CD4-positive, CD25-positive, alpha-beta regulatory T cell (primary cell): ENCODE measurements around the gene TMCC1. TPM values are rescaled to one million over a fixed set of nuclear protein-coding genes. Genes with fewer than 3 reads are reported as not detected.
"Not testable (repeated sequence)": the region's sequence is repeated elsewhere in the genome, so short reads cannot be mapped to it uniquely, and the experiment has no call there.

Experiments used
- ATAC-seq, 2 donors: fragments of 150-1000 bp; cut with Tn5 transposase; one replicate each; pipeline ENCODE4 v1.10.0; 2021; ENCODE audit warnings: low read depth in 2 of 2, moderate number of reproducible peaks in 2 of 2, moderate library complexity in 1 of 2
- DNase-seq, 3 donors: peaks; one replicate each; pipeline versions ENCODE4 v3.0.0 to v3.0.0-alpha.2; 2012 to 2022; ENCODE audit warnings: mixed read lengths in 1 of 3
- H3K27ac ChIP-seq: one replicate; pipeline ENCODE4 v1.7.0; 2013; ENCODE audit warnings: mild to moderate bottlenecking, low read length; ENCODE audit not compliant: insufficient read depth, poor library complexity, severe bottlenecking
- H3K27me3 ChIP-seq: one replicate; pipeline ENCODE4 v1.7.0; 2013; ENCODE audit warnings: low read length; ENCODE audit not compliant: control insufficient read depth, insufficient read depth
- H3K36me3 ChIP-seq: one replicate; pipeline ENCODE4 v1.7.0; 2013; ENCODE audit warnings: mild to moderate bottlenecking, low read length, moderate library complexity; ENCODE audit not compliant: control insufficient read depth, insufficient read depth
- H3K4me1 ChIP-seq: 2 replicates; pipeline ENCODE4 v1.7.0; 2013; ENCODE audit warnings: mild to moderate bottlenecking, low read length; ENCODE audit not compliant: insufficient read depth, control insufficient read depth, poor library complexity, severe bottlenecking
- H3K4me3 ChIP-seq: one replicate; pipeline ENCODE4 v1.7.0; 2013; ENCODE audit warnings: low read depth, mild to moderate bottlenecking, low read length, moderate library complexity
- H3K9me3 ChIP-seq, 2 experiments: 1 replicate in 1 of 2; 2 replicates in 1 of 2; pipeline ENCODE4 v1.7.0; 2013; ENCODE audit warnings: low read length in 2 of 2, mild to moderate bottlenecking in 1 of 2, moderate library complexity in 1 of 2; ENCODE audit not compliant: control insufficient read depth in 2 of 2
- H3K27ac Mint-ChIP-seq, 3 donors: one replicate each; pipeline ENCODE4 v1.8.0; 2020 to 2022; ENCODE audit warnings: mild to moderate bottlenecking in 3 of 3, mixed read lengths in 3 of 3, moderate library complexity in 2 of 3
- H3K27me3 Mint-ChIP-seq: one replicate; pipeline ENCODE4 v1.8.0; 2022; ENCODE audit warnings: mild to moderate bottlenecking, mixed read lengths
- H3K36me3 Mint-ChIP-seq: one replicate; pipeline ENCODE4 v1.8.0; 2020; ENCODE audit warnings: mixed read lengths
- H3K4me1 Mint-ChIP-seq, 4 donors: one replicate each; pipeline ENCODE4 v1.8.0; 2020 to 2022; ENCODE audit warnings: mixed read lengths in 4 of 4, mild to moderate bottlenecking in 1 of 4
- H3K4me3 Mint-ChIP-seq, 4 donors: one replicate each; pipeline ENCODE4 v1.8.0; 2020 to 2022; ENCODE audit warnings: mild to moderate bottlenecking in 4 of 4, mixed read lengths in 4 of 4, moderate library complexity in 3 of 4
- H3K9me3 Mint-ChIP-seq, 7 donors: one replicate each; pipeline ENCODE4 v1.8.0; 2020 to 2022; ENCODE audit warnings: mixed read lengths in 7 of 7, mild to moderate bottlenecking in 3 of 7, moderate library complexity in 2 of 7
- polyA plus RNA-seq, 4 donors: library from polyadenylated mRNA; unstranded; fragments of 300-500 nt; fragmentation: Illumina TruSeq; gene quantifications; one replicate each; pipeline ENCODE4 v1.2.3, GENCODE V29; 2021
- total RNA-seq: library from RNA; stranded (reverse); gene quantifications from one replicate; pipeline ENCODE4 v1.2.3, GENCODE V29; 2022

TMCC1 gene
- total and polyA plus RNA-seq, 5 donors from 2014 or later = 5.2 to 29.2 (median 6.2) TPM

DNA sequence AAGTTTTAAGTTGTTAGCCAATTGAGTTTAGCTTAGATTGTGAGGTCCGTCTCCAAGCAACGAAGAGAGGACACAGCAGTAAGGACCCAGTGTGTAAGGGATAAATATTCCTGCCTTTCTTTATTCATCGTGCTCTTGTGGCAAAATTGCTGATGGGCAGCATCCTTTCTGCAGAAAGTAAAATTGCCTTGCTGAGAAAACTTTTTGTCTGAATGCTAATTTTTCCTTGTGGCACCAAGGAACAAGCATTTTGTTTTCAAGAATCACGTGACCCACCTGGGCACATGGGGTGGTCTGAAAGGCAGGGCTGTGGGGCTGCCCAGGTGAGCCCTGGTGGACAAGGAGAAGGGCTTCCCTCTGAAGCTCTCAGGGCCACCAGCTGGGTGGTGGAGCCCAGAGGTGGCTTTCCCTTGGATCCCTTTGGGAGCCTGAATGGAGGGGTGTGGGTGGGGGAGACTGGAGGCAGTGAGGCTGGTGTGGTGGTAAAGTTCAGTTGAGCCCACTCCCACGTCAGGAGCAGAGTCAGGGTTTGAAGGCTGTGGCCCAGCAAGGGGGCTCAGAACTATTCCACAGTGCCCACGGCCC is 24.0 kb upstream of the TMCC1 start:
- H3K27ac Mint-ChIP-seq = no peak overlapping the region
- no peak overlapping the region for H3K27ac ChIP-seq
- ATAC-seq (no peak), DNase-seq (no peak)
- H3K4me1 Mint-ChIP-seq = no peaks in the 10 kb centered on the region
- H3K4me1 ChIP-seq = no peaks in the 10 kb centered on the region
- no peaks in the 10 kb centered on the region for H3K36me3 ChIP-seq
- H3K9me3 ChIP-seq = peaks cover 18 to 31% of the 10 kb centered on the region in 2 experiments
- no peak overlapping the region for H3K4me3 Mint-ChIP-seq
- peaks cover 5% of the 10 kb centered on the region for H3K27me3 Mint-ChIP-seq
- H3K36me3 Mint-ChIP-seq = no peaks in the 10 kb centered on the region
- no peaks in the 10 kb centered on the region for H3K27me3 ChIP-seq
- H3K4me3 ChIP-seq = no peak overlapping the region
- peaks cover 0 to 40% (median 6%) of the 10 kb centered on the region in 7 donors for H3K9me3 Mint-ChIP-seq

DNA sequence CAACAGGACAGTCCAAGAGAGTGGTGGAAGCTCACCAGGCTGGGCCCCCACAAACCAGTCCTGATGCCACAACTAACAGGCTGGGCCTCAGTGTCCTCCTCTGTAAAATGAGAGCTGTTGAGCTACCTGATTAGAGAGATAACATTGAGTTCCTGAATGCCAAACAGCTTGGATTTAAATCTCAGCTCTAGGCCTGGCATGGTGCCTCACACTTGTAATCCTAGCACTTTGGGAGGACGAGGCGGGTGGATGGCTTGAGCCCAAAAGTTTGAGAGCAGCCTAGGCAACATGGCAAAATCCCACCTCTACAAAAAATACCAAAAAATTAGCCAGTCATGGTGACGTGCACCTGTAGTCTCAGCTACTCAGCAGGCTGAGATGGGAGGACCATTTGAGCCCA is 20.1 kb upstream of the TMCC1 start:
- no peaks in the 10 kb centered on the region for H3K4me1 ChIP-seq
- H3K4me1 Mint-ChIP-seq = no peaks in the 10 kb centered on the region
- no peaks in the 10 kb centered on the region for H3K27me3 ChIP-seq
- no peaks in the 10 kb centered on the region for H3K36me3 ChIP-seq
- no peak overlapping the region for H3K4me3 ChIP-seq
- H3K9me3 ChIP-seq = peaks cover 18 to 27% of the 10 kb centered on the region in 2 experiments
- no peak overlapping the region for H3K4me3 Mint-ChIP-seq
- H3K27ac ChIP-seq = no peak overlapping the region
- DNase-seq = no peak
- peaks cover 5% of the 10 kb centered on the region for H3K27me3 Mint-ChIP-seq
- no peak for ATAC-seq
- H3K36me3 Mint-ChIP-seq = no peaks in the 10 kb centered on the region
- H3K9me3 Mint-ChIP-seq = peaks cover 0 to 33% (median 6%) of the 10 kb centered on the region in 7 donors
- no peak overlapping the region for H3K27ac Mint-ChIP-seq

DNA sequence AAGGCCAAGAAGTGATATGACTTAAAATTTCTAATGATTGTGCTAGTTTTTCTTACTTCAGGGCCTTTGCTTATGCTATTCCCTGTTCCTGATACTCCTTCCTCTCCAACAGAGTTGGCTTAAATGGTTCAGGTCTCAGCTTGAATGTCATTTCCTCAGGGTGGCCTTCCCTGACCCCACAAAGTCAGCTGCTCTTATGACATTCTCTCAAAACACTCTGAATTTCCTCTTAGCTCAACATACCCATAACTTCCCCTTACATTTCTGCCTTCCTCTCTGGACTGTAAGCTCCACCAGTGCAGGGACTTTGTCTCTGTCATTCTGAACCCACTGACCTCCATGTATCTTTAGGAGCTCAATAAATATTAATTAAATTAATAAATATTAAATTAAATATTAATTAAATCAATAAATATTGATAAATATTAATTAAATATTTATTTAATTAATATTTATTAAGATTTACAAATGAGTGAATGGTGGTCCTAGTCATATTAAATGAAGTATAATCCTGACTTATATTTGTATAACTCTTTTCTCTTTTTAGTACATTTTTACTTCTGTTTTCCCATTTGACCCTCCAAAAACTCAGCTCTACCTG is 17.9 kb upstream of the TMCC1 start:
- no peaks in the 10 kb centered on the region for H3K4me1 ChIP-seq
- no peak overlapping the region for H3K4me3 ChIP-seq
- Mint-ChIP-seq H3K4me1 (no peaks in the 10 kb centered on the region), H3K9me3 (peaks cover 0 to 25% (median 8%) of the 10 kb centered on the region in 7 donors), H3K4me3 (no peak overlapping the region), H3K36me3 (no peaks in the 10 kb centered on the region), H3K27me3 (peaks cover 5% of the 10 kb centered on the region), H3K27ac (no peak overlapping the region)
- no peaks in the 10 kb centered on the region for H3K27me3 ChIP-seq
- H3K36me3 ChIP-seq = no peaks in the 10 kb centered on the region
- DNase-seq (no peak), ATAC-seq (no peak)
- H3K9me3 ChIP-seq = peaks cover 2 to 15% of the 10 kb centered on the region in 2 experiments
- H3K27ac ChIP-seq = no peak overlapping the region

GRCh38 chr3:129909235-129909634 is 15.7 kb upstream of the TMCC1 start:
- not testable (repeated sequence) for H3K36me3 ChIP-seq, H3K4me3 Mint-ChIP-seq, H3K4me1 ChIP-seq, H3K27me3 Mint-ChIP-seq, H3K4me3 ChIP-seq, DNase-seq, H3K36me3 Mint-ChIP-seq, H3K4me1 Mint-ChIP-seq, H3K27ac ChIP-seq, H3K27ac Mint-ChIP-seq, ATAC-seq, H3K27me3 ChIP-seq
- peaks cover 2 to 31% (median 7%) of the 10 kb centered on the region in 7 donors for H3K9me3 Mint-ChIP-seq
- H3K9me3 ChIP-seq = peaks cover 8 to 22% of the 10 kb centered on the region in 2 experiments

DNA sequence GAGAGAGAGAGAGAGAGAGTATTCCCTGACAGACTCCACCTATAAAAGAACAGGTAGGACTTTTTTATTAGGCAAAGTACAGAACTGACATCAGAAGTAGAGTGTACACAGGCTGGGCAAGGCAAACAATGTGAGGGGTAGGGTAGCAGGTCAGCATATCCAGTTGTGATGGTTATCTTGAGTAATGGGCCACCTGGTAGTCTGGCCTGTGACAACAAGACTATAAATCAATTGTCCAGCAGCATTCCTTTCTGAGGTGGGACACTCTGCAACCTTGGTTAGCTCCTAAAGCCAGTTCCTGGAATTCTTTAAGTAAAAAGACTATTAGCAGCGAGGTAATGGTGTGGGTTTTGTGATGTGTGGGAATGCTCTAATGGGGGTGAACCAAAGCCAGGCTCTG is 14.9 kb upstream of the TMCC1 start:
- Histone ChIP-seq H3K27me3 (peaks cover 2% of the 10 kb centered on the region), H3K27ac (no peak overlapping the region), H3K9me3 (peaks cover 8 to 22% of the 10 kb centered on the region in 2 experiments), H3K36me3 (no peaks in the 10 kb centered on the region), H3K4me1 (no peaks in the 10 kb centered on the region), H3K4me3 (no peak overlapping the region)
- Mint-ChIP-seq H3K4me3 (no peak overlapping the region), H3K9me3 (peaks cover 4 to 32% (median 7%) of the 10 kb centered on the region in 7 donors), H3K27me3 (peaks cover 3% of the 10 kb centered on the region), H3K4me1 (no peaks in the 10 kb centered on the region), H3K27ac (no peak overlapping the region), H3K36me3 (peaks cover 9% of the 10 kb centered on the region)
- ATAC-seq (no peak), DNase-seq (no peak)

- ATAC-seq, H3K27ac ChIP-seq, DNase-seq, H3K4me3 ChIP-seq, H3K4me1 Mint-ChIP-seq, H3K36me3 ChIP-seq, H3K36me3 Mint-ChIP-seq, H3K4me3 Mint-ChIP-seq, H3K4me1 ChIP-seq, H3K27me3 ChIP-seq, H3K27ac Mint-ChIP-seq, H3K27me3 Mint-ChIP-seq: not testable (repeated sequence)
- H3K9me3 ChIP-seq = peaks cover 6 to 11% of the 10 kb centered on the region in 2 experiments
- peaks cover 2 to 21% (median 5%) of the 10 kb centered on the region in 7 donors for H3K9me3 Mint-ChIP-seq
These were observed 7.8 kb upstream of the TMCC1 start for GRCh38 chr3:129901272-129901671.

- peaks cover 6 to 15% (median 11%) of the 10 kb centered on the region in 4 donors for H3K4me1 Mint-ChIP-seq
- no peak overlapping the region for H3K27ac ChIP-seq
- no peaks in the 10 kb centered on the region for H3K9me3 ChIP-seq
- no peak overlapping the region for H3K4me3 Mint-ChIP-seq
- no peak overlapping the region for H3K27ac Mint-ChIP-seq
- no peak overlapping the region for H3K4me3 ChIP-seq
- no peaks in the 10 kb centered on the region for H3K36me3 ChIP-seq
- H3K36me3 Mint-ChIP-seq = no peaks in the 10 kb centered on the region
- H3K27me3 ChIP-seq = no peaks in the 10 kb centered on the region
- no peak for ATAC-seq
- H3K9me3 Mint-ChIP-seq = peaks cover 0 to 4% (median 0%) of the 10 kb centered on the region in 7 donors
- no peak for DNase-seq
- H3K4me1 ChIP-seq = peaks cover 15% of the 10 kb centered on the region
- peaks cover 5% of the 10 kb centered on the region for H3K27me3 Mint-ChIP-seq
These were observed 3.5 kb upstream of the TMCC1 start for GRCh38 chr3:129897026-129897425.
